Neural cell (in vitro differentiated cells): ENCODE data around the gene NDUFB3. TPM values are rescaled to one million over a fixed set of nuclear protein-coding genes. Genes with fewer than 3 reads are reported as not detected.

Experiments used
- H2AFZ ChIP-seq: fragments of 200-600, 300-800 bp; sonication (generic), shearing (Covaris generic); 2 replicates; pipeline ENCODE4 v1.6.0; 2014; ENCODE audit warnings: low read depth, mild to moderate bottlenecking, antibody characterized with exemption, low read length, moderate library complexity
- H3F3A ChIP-seq: fragments of 200-600 bp; shearing (Covaris generic); 2 replicates; pipeline ENCODE4 v1.6.1; 2016; ENCODE audit warnings: mild to moderate bottlenecking, moderate library complexity, mixed read lengths, antibody characterized with exemption, low read length; ENCODE audit not compliant: insufficient read depth, poor library complexity, severe bottlenecking
- H3K27ac ChIP-seq: fragments of 200-600, 300-800 bp; sonication (generic), shearing (Covaris generic); 2 replicates; pipeline ENCODE4 v1.5.1; 2014; ENCODE audit warnings: mild to moderate bottlenecking, low read length, moderate library complexity
- H3K27me3 ChIP-seq: fragments of 300-800, 200-600 bp; sonication (generic), shearing (Covaris generic); 2 replicates; pipeline ENCODE4 v1.6.0; 2014; ENCODE audit warnings: mild to moderate bottlenecking, low read depth, low read length, moderate library complexity; ENCODE audit not compliant: insufficient read depth
- H3K36me3 ChIP-seq: fragments of 300-800, 200-600 bp; sonication (generic), shearing (Covaris generic); 2 replicates; pipeline ENCODE4 v1.5.1; 2014; ENCODE audit warnings: mild to moderate bottlenecking, antibody characterized with exemption, low read length, moderate library complexity; ENCODE audit not compliant: insufficient read depth
- H3K4me2 ChIP-seq: fragments of 300-800, 200-600 bp; sonication (generic), shearing (Covaris generic); 2 replicates; pipeline ENCODE4 v1.6.0; 2014; ENCODE audit warnings: mild to moderate bottlenecking, low read length
- H3K4me3 ChIP-seq: fragments of 300-800, 200-600 bp; sonication (generic), shearing (Covaris generic); 2 replicates; pipeline ENCODE4 v1.5.1; 2014; ENCODE audit warnings: mild to moderate bottlenecking, low read length, moderate library complexity
- H3K79me2 ChIP-seq: fragments of 200-600 bp; shearing (Covaris generic); replicated peaks from 2 replicates; pipeline ENCODE4 v1.6.0; 2014; ENCODE audit warnings: mild to moderate bottlenecking, low read length, moderate library complexity; ENCODE audit not compliant: insufficient read depth
- H3K9ac ChIP-seq: fragments of 300-800, 200-600 bp; sonication (generic), shearing (Covaris generic); 2 replicates; pipeline ENCODE4 v1.6.1; 2016; ENCODE audit warnings: mild to moderate bottlenecking, low read length, mixed read lengths
- H3K9me2 ChIP-seq: fragments of 200-600 bp; shearing (Covaris generic); 2 replicates; pipeline ENCODE4 v1.6.1; 2016; ENCODE audit warnings: mild to moderate bottlenecking, low read length, mixed read lengths; ENCODE audit not compliant: insufficient read depth
- H3K9me3 ChIP-seq: fragments of 200-600, 300-800 bp; sonication (generic), shearing (Covaris generic); 2 replicates; pipeline ENCODE4 v1.6.1; 2016; ENCODE audit warnings: mild to moderate bottlenecking, mixed run types, low read length, moderate library complexity, mixed read lengths
- H4K20me1 ChIP-seq: fragments of 200-600 bp; shearing (Covaris generic); 2 replicates; pipeline ENCODE4 v1.6.1; 2016; ENCODE audit warnings: mild to moderate bottlenecking, mixed run types; ENCODE audit not compliant: insufficient read depth
- EP300 ChIP-seq: fragments of 450-650 bp; conservative IDR thresholded peaks from 2 replicates; pipeline ENCODE4 v1.6.1; 2014; ENCODE audit warnings: antibody characterized with exemption, mild to moderate bottlenecking, moderate library complexity; ENCODE audit not compliant: poor library complexity, severe bottlenecking
- EZH2 ChIP-seq: fragments of 200-600, 300-800 bp; shearing (Covaris generic), sonication (generic); IDR thresholded peaks from 2 replicates; pipeline ENCODE4 v1.6.1; 2014; ENCODE audit warnings: antibody characterized with exemption, low read length, borderline replicate concordance, mild to moderate bottlenecking; ENCODE audit not compliant: insufficient read depth, poor library complexity, severe bottlenecking
- MXI1 ChIP-seq: fragments of 450-650 bp; conservative IDR thresholded peaks from 2 replicates; pipeline ENCODE4 v1.6.1; 2014; ENCODE audit warnings: antibody characterized with exemption, mild to moderate bottlenecking; ENCODE audit not compliant: poor library complexity, severe bottlenecking
- POLR2AphosphoS5 ChIP-seq: IDR thresholded peaks from 2 replicates; pipeline ENCODE4 v1.6.1; 2012
- RAD21 ChIP-seq: fragments of 450-650 bp; conservative IDR thresholded peaks from 2 replicates; pipeline ENCODE4 v1.6.1; 2014; ENCODE audit warnings: antibody characterized with exemption, mild to moderate bottlenecking, moderate library complexity
- SMC3 ChIP-seq: fragments of 450-650 bp; conservative IDR thresholded peaks from 2 replicates; pipeline ENCODE4 v1.6.1; 2014; ENCODE audit warnings: antibody characterized with exemption, mild to moderate bottlenecking, moderate library complexity; ENCODE audit not compliant: poor library complexity
- TAF1 ChIP-seq: IDR thresholded peaks from 2 replicates; pipeline ENCODE4 v1.6.1; 2012; ENCODE audit warnings: low read depth
- polyA plus RNA-seq: library from polyadenylated mRNA; depleted of rRNA; stranded (reverse); fragments of >200 nt; gene quantifications from 2 replicates; pipeline ENCODE4 v1.2.3, GENCODE V29; 2014
- TF ChIP-seq, protein P1 (sequence below): fragments of 450-650 bp; IDR thresholded peaks from 2 replicates; pipeline ENCODE4 v1.5.1; 2014; ENCODE audit warnings: antibody characterized with exemption, mild to moderate bottlenecking, moderate library complexity; ENCODE audit not compliant: poor library complexity, severe bottlenecking
- TF ChIP-seq, protein P2 (sequence below): IDR thresholded peaks from 2 replicates; pipeline ENCODE4 v1.6.1; 2012; ENCODE audit warnings: borderline replicate concordance

Gene NDUFB3
- polyA plus RNA-seq, 1 donor from 2014 or later = 154 TPM

DNA sequence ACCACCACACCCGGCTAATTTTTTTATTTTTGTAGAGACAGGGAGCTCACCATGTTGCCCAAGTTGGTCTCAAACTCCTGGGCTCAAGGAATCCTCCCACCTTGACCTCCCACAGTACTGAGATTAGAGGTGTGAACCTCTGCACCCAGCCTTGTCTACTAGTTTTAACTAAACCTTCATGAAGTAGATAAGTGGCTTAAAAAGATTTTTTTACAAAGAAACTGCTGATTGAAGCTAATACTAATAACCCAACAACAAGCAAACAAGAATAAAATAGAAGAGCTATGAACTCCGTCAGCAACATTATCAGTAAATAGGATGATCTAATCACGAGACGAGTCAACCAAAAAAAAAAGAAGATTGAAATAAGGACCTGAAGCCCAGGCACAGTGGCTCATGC, 18.8 kb downstream of the NDUFB3 start:
- TF ChIP-seq RAD21 = no peak
- TF ChIP-seq MXI1 = no peak
- TF ChIP-seq, protein P1, sequence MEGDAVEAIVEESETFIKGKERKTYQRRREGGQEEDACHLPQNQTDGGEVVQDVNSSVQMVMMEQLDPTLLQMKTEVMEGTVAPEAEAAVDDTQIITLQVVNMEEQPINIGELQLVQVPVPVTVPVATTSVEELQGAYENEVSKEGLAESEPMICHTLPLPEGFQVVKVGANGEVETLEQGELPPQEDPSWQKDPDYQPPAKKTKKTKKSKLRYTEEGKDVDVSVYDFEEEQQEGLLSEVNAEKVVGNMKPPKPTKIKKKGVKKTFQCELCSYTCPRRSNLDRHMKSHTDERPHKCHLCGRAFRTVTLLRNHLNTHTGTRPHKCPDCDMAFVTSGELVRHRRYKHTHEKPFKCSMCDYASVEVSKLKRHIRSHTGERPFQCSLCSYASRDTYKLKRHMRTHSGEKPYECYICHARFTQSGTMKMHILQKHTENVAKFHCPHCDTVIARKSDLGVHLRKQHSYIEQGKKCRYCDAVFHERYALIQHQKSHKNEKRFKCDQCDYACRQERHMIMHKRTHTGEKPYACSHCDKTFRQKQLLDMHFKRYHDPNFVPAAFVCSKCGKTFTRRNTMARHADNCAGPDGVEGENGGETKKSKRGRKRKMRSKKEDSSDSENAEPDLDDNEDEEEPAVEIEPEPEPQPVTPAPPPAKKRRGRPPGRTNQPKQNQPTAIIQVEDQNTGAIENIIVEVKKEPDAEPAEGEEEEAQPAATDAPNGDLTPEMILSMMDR = no peak
- TF ChIP-seq, protein P2, sequence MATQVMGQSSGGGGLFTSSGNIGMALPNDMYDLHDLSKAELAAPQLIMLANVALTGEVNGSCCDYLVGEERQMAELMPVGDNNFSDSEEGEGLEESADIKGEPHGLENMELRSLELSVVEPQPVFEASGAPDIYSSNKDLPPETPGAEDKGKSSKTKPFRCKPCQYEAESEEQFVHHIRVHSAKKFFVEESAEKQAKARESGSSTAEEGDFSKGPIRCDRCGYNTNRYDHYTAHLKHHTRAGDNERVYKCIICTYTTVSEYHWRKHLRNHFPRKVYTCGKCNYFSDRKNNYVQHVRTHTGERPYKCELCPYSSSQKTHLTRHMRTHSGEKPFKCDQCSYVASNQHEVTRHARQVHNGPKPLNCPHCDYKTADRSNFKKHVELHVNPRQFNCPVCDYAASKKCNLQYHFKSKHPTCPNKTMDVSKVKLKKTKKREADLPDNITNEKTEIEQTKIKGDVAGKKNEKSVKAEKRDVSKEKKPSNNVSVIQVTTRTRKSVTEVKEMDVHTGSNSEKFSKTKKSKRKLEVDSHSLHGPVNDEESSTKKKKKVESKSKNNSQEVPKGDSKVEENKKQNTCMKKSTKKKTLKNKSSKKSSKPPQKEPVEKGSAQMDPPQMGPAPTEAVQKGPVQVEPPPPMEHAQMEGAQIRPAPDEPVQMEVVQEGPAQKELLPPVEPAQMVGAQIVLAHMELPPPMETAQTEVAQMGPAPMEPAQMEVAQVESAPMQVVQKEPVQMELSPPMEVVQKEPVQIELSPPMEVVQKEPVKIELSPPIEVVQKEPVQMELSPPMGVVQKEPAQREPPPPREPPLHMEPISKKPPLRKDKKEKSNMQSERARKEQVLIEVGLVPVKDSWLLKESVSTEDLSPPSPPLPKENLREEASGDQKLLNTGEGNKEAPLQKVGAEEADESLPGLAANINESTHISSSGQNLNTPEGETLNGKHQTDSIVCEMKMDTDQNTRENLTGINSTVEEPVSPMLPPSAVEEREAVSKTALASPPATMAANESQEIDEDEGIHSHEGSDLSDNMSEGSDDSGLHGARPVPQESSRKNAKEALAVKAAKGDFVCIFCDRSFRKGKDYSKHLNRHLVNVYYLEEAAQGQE = no peak
- TF ChIP-seq EZH2 = no peak
- no peak for TF ChIP-seq POLR2AphosphoS5
- TF ChIP-seq EP300 = no peak
- no peak for TF ChIP-seq SMC3
- TF ChIP-seq TAF1 = no peak

DNA sequence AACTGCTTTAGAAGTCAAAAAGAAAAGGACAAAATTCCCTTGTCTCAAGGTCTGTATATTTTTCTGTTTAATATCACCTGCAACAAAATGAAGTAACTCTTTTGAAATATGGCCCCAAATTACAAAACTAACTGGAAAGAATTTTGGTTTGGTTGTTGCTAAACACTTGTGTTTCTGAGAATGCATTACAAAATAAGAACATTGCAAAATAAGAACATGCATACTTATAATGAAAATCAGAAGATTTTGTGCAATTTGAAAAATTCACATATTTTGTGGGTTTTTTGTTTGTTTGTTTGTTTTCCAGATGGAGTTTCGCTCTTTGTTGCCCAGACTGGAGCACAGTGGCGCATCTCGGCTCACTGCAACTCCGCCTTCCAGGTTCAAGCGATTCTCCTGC, 21.8 kb downstream of the NDUFB3 start:
- H3K4me2 ChIP-seq = no peak overlapping the region
- H2AFZ ChIP-seq = no peak overlapping the region
- no peaks in the 10 kb centered on the region for H4K20me1 ChIP-seq
- H3K9me3 ChIP-seq = no peaks in the 10 kb centered on the region
- no peaks in the 10 kb centered on the region for H3F3A ChIP-seq
- H3K36me3 ChIP-seq = no peaks in the 10 kb centered on the region
- H3K27ac ChIP-seq = no peak overlapping the region
- no peak overlapping the region for H3K4me3 ChIP-seq
- no peaks in the 10 kb centered on the region for H3K79me2 ChIP-seq
- H3K9ac ChIP-seq = no peak overlapping the region
- no peaks in the 10 kb centered on the region for H3K9me2 ChIP-seq
- H3K27me3 ChIP-seq = no peaks in the 10 kb centered on the region
- TF ChIP-seq EZH2 (no peak), POLR2AphosphoS5 (no peak), RAD21 (no peak), EP300 (no peak), SMC3 (no peak), MXI1 (no peak), TAF1 (no peak)
- TF ChIP-seq, protein P2 = no peak
- TF ChIP-seq, protein P1 = no peak

More for the DNA sequence above, 18.8 kb downstream of the NDUFB3 start:
- H3K4me2 ChIP-seq = no peak overlapping the region
- H2AFZ ChIP-seq = no peak overlapping the region
- H3K79me2 ChIP-seq = no peaks in the 10 kb centered on the region
- H3K36me3 ChIP-seq = no peaks in the 10 kb centered on the region
- H3K27me3 ChIP-seq = no peaks in the 10 kb centered on the region
- no peaks in the 10 kb centered on the region for H4K20me1 ChIP-seq
- no peaks in the 10 kb centered on the region for H3F3A ChIP-seq
- H3K27ac ChIP-seq = no peak overlapping the region
- no peak overlapping the region for H3K9ac ChIP-seq
- H3K9me2 ChIP-seq = no peaks in the 10 kb centered on the region
- no peak overlapping the region for H3K4me3 ChIP-seq
- no peaks in the 10 kb centered on the region for H3K9me3 ChIP-seq
